GM21526 (cell line): Measurements from ENCODE around the gene HHEX.
"Not testable (repeated sequence)": the region's sequence is repeated elsewhere in the genome, so short reads cannot be mapped to it uniquely, and the experiment has no call there.

Source experiments
- ATAC-seq: cut with Tn5 transposase; IDR thresholded peaks from one replicate; pipeline ENCODE4 v1.9.1; 2021; ENCODE audit warnings: moderate library complexity; ENCODE audit not compliant: unreplicated experiment, low FRiP score

The HHEX gene

GRCh38 chr10:92689663-92690210, at the start of gene HHEX:
Gene HHEX, plus strand, starts transcription at chr10:92689955. Its CDS starts 32 bp downstream, at chr10:92689987.
- ATAC-seq, result no peak

GRCh38 chr10:92640107-92640506, 49.6 kb upstream of the HHEX start:
- ATAC-seq, result no peak

GRCh38 chr10:92641492-92641891, 48.3 kb upstream of the HHEX start:
- ATAC-seq, result no peak

- no peak for ATAC-seq
These were observed 44.8 kb upstream of the HHEX start for GRCh38 chr10:92644921-92645320.

GRCh38 chr10:92650864-92651263, 38.9 kb upstream of the HHEX start:
- ATAC-seq, result not testable (repeated sequence)

GRCh38 chr10:92655426-92655825, 34.3 kb upstream of the HHEX start:
- ATAC-seq, result no peak

- no peak for ATAC-seq
These were observed 33.3 kb upstream of the HHEX start for GRCh38 chr10:92656266-92656961.

GRCh38 chr10:92657024-92657423, 32.7 kb upstream of the HHEX start:
- ATAC-seq, result no peak

- ATAC-seq, result no peak
These were observed 26.9 kb upstream of the HHEX start for GRCh38 chr10:92662848-92663247.

GRCh38 chr10:92664322-92664721, 25.4 kb upstream of the HHEX start:
- no peak for ATAC-seq

GRCh38 chr10:92667078-92667477, 22.7 kb upstream of the HHEX start:
- ATAC-seq, result no peak

GRCh38 chr10:92677708-92678107, 12.0 kb upstream of the HHEX start:
- no peak for ATAC-seq

- no peak for ATAC-seq
These were observed 11.5 kb upstream of the HHEX start for GRCh38 chr10:92678206-92678605.

- ATAC-seq, result no peak
These were observed 8.4 kb upstream of the HHEX start for GRCh38 chr10:92681306-92681834.

- ATAC-seq, result no peak
These were observed 1.2 kb upstream of the HHEX start for GRCh38 chr10:92688573-92688926.

- no peak for ATAC-seq
These were observed 660 bp upstream of the HHEX start for GRCh38 chr10:92688927-92689662.

- no peak for ATAC-seq
These were observed 608 bp downstream of the HHEX start for GRCh38 chr10:92690211-92690914.

- ATAC-seq, result no peak
These were observed 1.3 kb downstream of the HHEX start for GRCh38 chr10:92690915-92691590.

- ATAC-seq, result no peak
These were observed 1.9 kb downstream of the HHEX start for GRCh38 chr10:92691591-92692079.

GRCh38 chr10:92692080-92692671, 2.4 kb downstream of the HHEX start:
- no peak for ATAC-seq
